OCI-M2 (cell line): ENCODE data around the gene TPCN2.

Source experiments
- DNase-seq: peaks from one replicate; lab custom pipeline; 2025; ENCODE audit not compliant: unreplicated experiment; lab: John Stamatoyannopoulos, UW

The TPCN2 gene

GRCh38 chr11:69160296-69161116, 111.8 kb downstream of the TPCN2 start:
- no peak for DNase-seq

- DNase-seq: no peak
These were observed 112.3 kb downstream of the TPCN2 start for GRCh38 chr11:69161117-69161407.

GRCh38 chr11:69162505-69162904, 113.8 kb downstream of the TPCN2 start:
- DNase-seq: no peak

- no peak for DNase-seq
These were observed 115.1 kb downstream of the TPCN2 start for GRCh38 chr11:69163842-69164241.

- no peak for DNase-seq
These were observed 116.1 kb downstream of the TPCN2 start for GRCh38 chr11:69164824-69165223.

- DNase-seq: no peak
These were observed 117.0 kb downstream of the TPCN2 start for GRCh38 chr11:69165775-69166174.

- DNase-seq: no peak
These were observed 117.7 kb downstream of the TPCN2 start for GRCh38 chr11:69166218-69167115.

GRCh38 chr11:69167130-69167915, 118.6 kb downstream of the TPCN2 start:
- no peak for DNase-seq

GRCh38 chr11:69167916-69168691, 119.4 kb downstream of the TPCN2 start:
- DNase-seq: no peak

- no peak for DNase-seq
These were observed 120.7 kb downstream of the TPCN2 start for GRCh38 chr11:69169479-69169878.

GRCh38 chr11:69170704-69171103, 122.0 kb downstream of the TPCN2 start:
- DNase-seq: no peak

- DNase-seq: no peak
These were observed 122.9 kb downstream of the TPCN2 start for GRCh38 chr11:69171476-69172240.

- DNase-seq: no peak
These were observed 123.9 kb downstream of the TPCN2 start for GRCh38 chr11:69172674-69173073.

- DNase-seq: no peak
These were observed 124.6 kb downstream of the TPCN2 start for GRCh38 chr11:69173331-69173730.

- no peak for DNase-seq
These were observed 125.3 kb downstream of the TPCN2 start for GRCh38 chr11:69173925-69174581.

GRCh38 chr11:69174841-69175240, 126.1 kb downstream of the TPCN2 start:
- DNase-seq: no peak

- no peak for DNase-seq
These were observed 130.2 kb downstream of the TPCN2 start for GRCh38 chr11:69178819-69179482.

GRCh38 chr11:69180226-69180625, 131.5 kb downstream of the TPCN2 start:
- DNase-seq: no peak

- no peak for DNase-seq
These were observed 132.0 kb downstream of the TPCN2 start for GRCh38 chr11:69180726-69181125.
